ENCODE measurements around the gene CRIM1. TPM values are rescaled to one million over a fixed set of nuclear protein-coding genes. Genes with fewer than 3 reads are reported as not detected.

CRIM1 gene
- total RNA-seq, 1 experiment from 2014 or later: 27.6 TPM

DNA sequence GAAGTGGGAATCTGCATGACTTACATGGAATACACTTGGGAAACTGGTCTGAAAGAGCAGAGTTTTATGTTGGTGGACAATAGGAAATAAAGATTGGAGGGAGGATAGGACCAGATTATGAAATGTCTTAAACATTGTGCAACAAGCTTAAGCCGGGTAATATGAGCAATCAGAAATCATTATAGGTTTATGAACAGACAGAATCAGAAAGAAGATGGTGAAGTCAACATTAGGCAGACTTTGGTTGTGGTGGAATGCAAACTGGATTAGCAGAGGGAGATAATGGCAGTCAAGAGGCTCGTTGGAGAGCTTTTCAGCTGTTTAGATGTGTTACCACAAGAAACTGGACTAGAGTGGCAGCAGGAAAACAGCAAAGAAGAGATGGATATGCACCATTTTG lies 43.5 kb downstream of the CRIM1 start:
- Histone ChIP-seq H2BK20ac (ENCODE audit: low read depth, low read length, poor library complexity, severe bottlenecking) (no peak overlapping the region), H3K27me3 (ENCODE audit: insufficient read depth, low read length) (no peaks in the 10 kb centered on the region), H3K4me1 (ENCODE audit: insufficient read depth, low read length) (peaks cover 2% of the 10 kb centered on the region; the same call in 1 of the 2 replicates), H2AFZ (ENCODE audit: low read length) (no peak overlapping the region), H3K56ac (ENCODE audit: insufficient read length, low read depth, low read length) (no peak overlapping the region), H2AK5ac (ENCODE audit: insufficient read length, low read length) (no peak overlapping the region), H3K79me2 (ENCODE audit: insufficient read depth, low read length) (peaks cover 14% of the 10 kb centered on the region; the same call in 1 of the 2 replicates), H3K9ac (ENCODE audit: extremely low read depth, insufficient read length, low read length) (no peak overlapping the region), H3K79me1 (ENCODE audit: insufficient read depth, low read depth, low read length, poor library complexity, severe bottlenecking) (peaks cover 3% of the 10 kb centered on the region), H3K27ac (ENCODE audit: insufficient read length, low read depth, low read length) (no peak overlapping the region), H2BK15ac (ENCODE audit: low read depth, low read length) (no peak overlapping the region), H3T11ph (ENCODE audit: low read length) (no peak overlapping the region), H3K18ac (ENCODE audit: insufficient read length, low read depth, low read length) (no peak overlapping the region), H4K20me1 (ENCODE audit: control insufficient read depth, insufficient read depth, insufficient read length) (no peaks in the 10 kb centered on the region), H4K91ac (ENCODE audit: insufficient read length, low read depth, low read length) (no peak overlapping the region), H2BK5ac (ENCODE audit: insufficient read length, low read length) (no peak overlapping the region), H4K8ac (replicated peaks; ENCODE audit: insufficient read length, low read depth, low read length) (no peak overlapping the region), H4K5ac (ENCODE audit: insufficient read length, low read depth, low read length) (no peak overlapping the region), H2BK120ac (ENCODE audit: low read depth, low read length, poor library complexity, severe bottlenecking) (no peak overlapping the region), H3K14ac (ENCODE audit: insufficient read depth, low read length) (no peak overlapping the region), H3K4me2 (ENCODE audit: insufficient read depth, insufficient read length, low read length) (no peak overlapping the region), H3K4ac (ENCODE audit: low read depth, low read length) (no peak overlapping the region), H3K23me2 (ENCODE audit: insufficient read length, low read depth, low read length, poor library complexity, severe bottlenecking) (no peaks in the 10 kb centered on the region), H3K23ac (ENCODE audit: insufficient read length, low read depth, low read length) (no peak overlapping the region), H2BK12ac (ENCODE audit: insufficient read length, low read depth, low read length) (no peak overlapping the region), H3K9me3 (ENCODE audit: control insufficient read depth, low read depth, low read length) (no peaks in the 10 kb centered on the region)
- WGBS (ENCODE audit: extremely low coverage, insufficient read length, low lambda C conversion rate): no CpG with 5 or more reads among the region's 2 CpGs
- H3K4me1 Mint-ChIP-seq: peaks cover 6 to 11% of the 10 kb centered on the region in 2 experiments; a peak in 3 of 4 replicates
- no peak overlapping the region for H3K27ac Mint-ChIP-seq
- no peak for DNase-seq
- H3K27me3 Mint-ChIP-seq (ENCODE audit: low read depth): no peaks in the 10 kb centered on the region
- H3K4me3 Mint-ChIP-seq: no peak overlapping the region
- TF ChIP-seq, protein P1, sequence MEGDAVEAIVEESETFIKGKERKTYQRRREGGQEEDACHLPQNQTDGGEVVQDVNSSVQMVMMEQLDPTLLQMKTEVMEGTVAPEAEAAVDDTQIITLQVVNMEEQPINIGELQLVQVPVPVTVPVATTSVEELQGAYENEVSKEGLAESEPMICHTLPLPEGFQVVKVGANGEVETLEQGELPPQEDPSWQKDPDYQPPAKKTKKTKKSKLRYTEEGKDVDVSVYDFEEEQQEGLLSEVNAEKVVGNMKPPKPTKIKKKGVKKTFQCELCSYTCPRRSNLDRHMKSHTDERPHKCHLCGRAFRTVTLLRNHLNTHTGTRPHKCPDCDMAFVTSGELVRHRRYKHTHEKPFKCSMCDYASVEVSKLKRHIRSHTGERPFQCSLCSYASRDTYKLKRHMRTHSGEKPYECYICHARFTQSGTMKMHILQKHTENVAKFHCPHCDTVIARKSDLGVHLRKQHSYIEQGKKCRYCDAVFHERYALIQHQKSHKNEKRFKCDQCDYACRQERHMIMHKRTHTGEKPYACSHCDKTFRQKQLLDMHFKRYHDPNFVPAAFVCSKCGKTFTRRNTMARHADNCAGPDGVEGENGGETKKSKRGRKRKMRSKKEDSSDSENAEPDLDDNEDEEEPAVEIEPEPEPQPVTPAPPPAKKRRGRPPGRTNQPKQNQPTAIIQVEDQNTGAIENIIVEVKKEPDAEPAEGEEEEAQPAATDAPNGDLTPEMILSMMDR (conservative IDR thresholded peaks at IDR 0.05): no peak
- H3K36me3 Mint-ChIP-seq (ENCODE audit: insufficient read depth in 1 of 3, low read depth in 3 of 3): peaks cover 0 to 4% (median 3%) of the 10 kb centered on the region in 3 experiments; a peak in 1 of 7 replicates
- no peaks in the 10 kb centered on the region for H3K9me3 Mint-ChIP-seq
